Fibroblast of skin of back (primary cell): ENCODE results near the gene RAP1B.

Experiments
- DNase-seq: peaks from one replicate; pipeline ENCODE4 v3.0.0-alpha.2; 2013

RAP1B gene

DNA sequence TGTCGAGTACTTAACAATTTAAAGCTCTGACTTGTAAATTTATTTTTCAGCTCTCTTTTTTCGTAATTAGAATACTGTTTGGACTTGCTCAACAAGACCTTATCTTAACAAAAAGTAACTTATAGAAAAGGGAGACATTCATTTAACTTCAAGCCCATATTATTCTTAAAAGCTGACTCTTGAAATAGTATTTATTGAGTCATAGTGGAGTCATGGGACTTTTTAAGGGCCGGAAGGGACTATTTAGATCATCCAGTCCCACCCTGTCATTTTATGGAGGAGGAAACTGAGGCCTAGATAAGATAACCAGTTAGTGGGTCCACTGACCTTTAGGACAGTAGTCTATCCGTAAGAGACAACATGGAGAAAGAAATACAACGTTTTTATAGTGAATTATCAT, 1.5 kb downstream of the RAP1B start:
- DNase-seq: peak; percentile 45

- DNase-seq: no peak
Measured at GRCh38 chr12:68612697-68613096, 2.0 kb downstream of the RAP1B start.

- no peak for DNase-seq
Measured at GRCh38 chr12:68613209-68613904, 2.7 kb downstream of the RAP1B start.

DNA sequence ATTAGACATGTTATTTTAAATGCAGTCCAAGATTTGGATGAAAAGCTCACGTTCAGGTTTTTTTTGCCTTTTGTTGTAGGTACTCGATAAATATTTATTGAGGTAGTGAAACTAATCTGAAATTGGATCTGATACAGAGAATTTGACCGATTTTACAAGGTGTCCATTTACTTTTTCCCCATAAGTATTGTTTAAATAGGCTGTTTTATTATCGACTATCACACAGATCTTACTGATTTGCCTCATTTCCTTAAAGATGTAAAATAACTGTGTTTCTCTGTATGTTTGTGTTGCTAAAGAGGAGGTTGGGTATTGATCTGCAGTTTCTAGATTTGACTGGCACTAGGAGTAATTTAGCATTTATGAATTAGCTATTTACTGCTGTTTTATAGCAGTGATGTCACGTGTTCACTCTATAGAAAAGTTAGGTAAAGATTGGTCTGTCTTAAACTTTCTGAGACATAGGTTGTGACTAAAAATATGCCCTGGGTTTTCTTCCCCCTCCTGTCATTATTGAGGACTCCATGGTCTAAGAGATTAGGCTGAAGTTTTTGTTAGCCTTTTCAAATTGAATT, 3.5 kb downstream of the RAP1B start:
- no peak for DNase-seq

DNA sequence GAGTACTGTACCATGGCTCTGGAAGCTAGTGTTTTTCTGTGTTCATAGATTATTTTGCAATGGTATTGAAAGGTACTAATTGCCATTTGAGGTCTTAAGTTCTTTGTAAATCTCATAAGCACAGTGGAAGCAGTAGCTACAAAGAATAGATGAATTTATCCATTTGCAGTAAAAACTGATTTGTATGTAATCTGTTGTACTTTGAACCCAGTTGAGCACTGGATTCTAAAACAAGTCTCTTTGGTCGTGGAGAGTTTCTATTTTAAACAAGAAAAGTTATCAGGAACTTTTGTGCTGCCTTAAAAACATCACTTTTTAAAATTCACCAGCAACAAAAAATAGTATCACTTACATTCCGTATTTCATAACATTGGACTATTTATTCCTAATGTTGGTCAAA, 4.1 kb downstream of the RAP1B start:
- DNase-seq: no peak

DNA sequence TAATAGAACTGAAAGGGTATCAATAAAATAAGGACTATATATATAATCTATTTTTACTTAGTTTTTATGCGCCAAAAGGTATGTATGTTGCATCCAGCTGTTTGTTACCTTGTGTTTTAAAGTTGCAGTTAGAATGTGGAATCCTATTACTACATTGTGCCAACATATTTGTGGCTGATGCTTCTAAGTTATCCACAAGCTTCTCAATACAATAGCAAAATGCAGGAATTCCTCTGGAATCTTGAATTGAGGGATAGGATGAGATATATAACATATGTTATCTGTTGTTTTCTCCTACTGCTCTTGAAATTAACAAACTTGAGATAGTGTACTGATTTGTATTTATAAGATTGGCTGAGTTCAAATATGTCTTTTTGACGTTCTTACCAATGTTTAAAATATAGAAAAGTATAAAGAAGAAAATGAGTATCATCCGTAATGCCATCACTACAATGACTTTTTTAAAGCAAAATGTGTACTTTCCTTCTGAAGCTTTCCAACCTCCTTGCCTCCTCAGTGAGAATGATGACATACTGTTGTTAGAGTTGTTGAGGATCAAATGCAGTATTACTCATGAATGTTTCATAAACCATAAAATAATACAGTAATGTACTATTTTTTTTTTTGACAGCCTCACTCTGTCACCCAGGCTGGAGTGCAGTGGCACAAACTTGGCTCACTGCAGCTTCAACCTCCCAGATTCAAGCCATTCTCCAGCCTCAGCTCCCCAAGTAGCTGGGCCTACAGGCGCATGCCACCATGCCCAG, 6.6 kb downstream of the RAP1B start:
- DNase-seq: peak; percentile 85

- DNase-seq: no peak
Measured at GRCh38 chr12:68619541-68619940, 8.8 kb downstream of the RAP1B start.

GRCh38 chr12:68620519-68621471, 10.1 kb downstream of the RAP1B start:
- no peak for DNase-seq

- DNase-seq: no peak
Measured at GRCh38 chr12:68621472-68622081, 10.9 kb downstream of the RAP1B start.

DNA sequence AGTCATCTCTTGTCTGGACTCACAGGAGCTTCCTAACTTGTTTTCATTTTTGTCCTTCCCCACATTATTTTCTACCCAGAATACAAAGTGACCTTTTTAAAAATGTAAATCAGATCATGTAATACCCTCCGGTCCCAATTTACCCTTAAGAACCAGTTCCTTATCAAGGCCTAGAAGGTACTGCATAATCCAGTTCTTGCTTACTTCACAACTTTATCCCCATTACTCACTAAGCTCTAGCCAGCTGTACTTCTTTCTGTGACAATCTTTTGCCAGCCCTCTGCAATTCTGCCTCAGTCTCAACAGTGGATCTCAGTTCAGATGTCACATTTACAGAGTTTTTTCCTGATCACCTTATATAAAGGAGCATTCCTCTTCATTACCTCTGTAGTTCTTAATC, 11.6 kb downstream of the RAP1B start:
- no peak for DNase-seq

DNA sequence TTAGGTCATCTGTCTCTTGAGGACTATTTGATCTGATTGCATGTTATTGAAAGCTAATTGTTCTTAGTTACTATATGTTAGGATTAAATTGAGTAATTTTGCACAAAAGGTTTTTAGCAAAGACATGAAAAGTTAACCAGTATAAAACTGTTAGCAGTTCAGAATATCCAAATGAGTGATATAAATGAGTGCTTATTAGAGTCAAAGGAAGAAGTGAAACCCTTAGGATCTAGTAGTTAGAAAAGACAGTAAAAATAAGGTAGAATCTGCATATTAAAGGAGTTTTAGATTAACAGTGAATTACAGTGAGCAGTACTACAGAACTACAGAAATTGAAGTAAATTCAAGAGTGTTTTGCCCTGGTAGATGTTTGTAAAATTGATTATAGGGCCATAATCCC, 12.4 kb downstream of the RAP1B start:
- no peak for DNase-seq

- DNase-seq: peak; percentile 82
Measured at GRCh38 chr12:68623984-68624383, 13.3 kb downstream of the RAP1B start.

- no peak for DNase-seq
Measured at GRCh38 chr12:68624933-68625332, 14.2 kb downstream of the RAP1B start.

DNA sequence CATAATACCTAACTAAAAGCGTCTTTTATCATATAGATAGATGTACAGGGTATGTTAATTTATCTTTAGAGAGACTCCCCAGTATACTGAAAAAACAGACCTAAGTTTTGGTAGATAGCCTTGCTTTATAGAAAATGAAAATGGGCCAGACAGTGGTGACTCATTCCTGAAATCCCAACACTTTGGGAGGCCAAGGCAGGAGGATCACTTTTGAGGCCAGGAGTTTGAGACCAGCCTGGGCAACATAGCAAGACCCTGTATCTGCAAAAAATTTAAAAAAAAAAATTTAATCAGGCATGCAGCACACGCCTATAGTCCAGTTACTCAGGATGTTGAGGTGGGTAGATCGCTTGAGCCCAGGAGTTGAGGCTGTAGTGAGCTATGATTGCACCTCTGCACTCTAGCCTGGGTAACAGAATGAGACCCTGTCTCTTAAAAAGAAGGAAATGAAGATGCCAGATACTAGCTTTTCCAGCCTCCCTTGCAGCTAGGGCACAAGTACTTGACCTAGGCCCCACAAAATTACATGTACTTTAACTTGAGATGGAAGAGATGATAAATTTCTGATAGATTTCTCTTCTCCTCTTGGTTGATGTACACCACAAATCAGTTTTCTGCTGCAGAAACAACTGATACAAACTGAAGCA, 17.1 kb downstream of the RAP1B start:
- no peak for DNase-seq

- no peak for DNase-seq
Measured at GRCh38 chr12:68628698-68629097, 18.0 kb downstream of the RAP1B start.

DNA sequence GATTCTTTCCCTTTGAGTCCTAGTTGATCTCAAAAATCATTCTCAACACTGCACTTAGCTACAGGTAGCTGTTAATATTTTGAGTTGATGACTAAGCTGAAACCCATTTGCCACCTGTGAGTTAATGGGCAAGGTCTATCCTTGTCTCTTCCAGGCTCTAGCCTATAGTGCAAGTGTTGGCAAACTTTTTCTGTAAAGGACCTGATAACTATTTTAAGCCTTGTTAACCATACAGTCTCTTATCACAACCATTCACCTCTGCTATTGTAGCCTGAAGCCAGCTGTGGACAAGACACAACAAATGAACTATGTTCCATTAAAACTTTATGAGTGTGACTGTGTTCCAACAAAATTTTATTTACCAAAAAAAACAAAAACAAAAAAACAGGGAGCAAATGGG, 19.4 kb downstream of the RAP1B start:
- DNase-seq: no peak

- DNase-seq: no peak
Measured at GRCh38 chr12:68630598-68630997, 19.9 kb downstream of the RAP1B start.

DNA sequence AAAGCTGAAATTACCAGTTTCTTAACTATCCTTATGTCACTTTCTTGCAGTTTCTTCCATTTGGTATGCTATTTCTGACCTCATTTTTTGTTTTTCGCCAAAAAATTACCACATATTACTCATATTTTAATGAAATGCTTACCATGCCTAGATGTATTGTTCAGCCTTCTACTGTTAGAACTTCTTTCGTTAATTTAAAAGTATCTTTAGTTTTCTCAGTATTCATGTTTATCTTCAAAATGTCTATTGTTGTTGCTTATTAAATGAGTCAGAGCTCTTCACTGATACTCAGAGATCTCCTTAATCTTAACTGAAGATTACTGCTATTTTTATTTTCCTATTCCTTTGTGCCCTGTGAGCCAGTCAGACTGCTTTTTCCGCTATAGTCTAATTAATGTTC, 20.5 kb downstream of the RAP1B start:
- peak; percentile 54 for DNase-seq

DNA sequence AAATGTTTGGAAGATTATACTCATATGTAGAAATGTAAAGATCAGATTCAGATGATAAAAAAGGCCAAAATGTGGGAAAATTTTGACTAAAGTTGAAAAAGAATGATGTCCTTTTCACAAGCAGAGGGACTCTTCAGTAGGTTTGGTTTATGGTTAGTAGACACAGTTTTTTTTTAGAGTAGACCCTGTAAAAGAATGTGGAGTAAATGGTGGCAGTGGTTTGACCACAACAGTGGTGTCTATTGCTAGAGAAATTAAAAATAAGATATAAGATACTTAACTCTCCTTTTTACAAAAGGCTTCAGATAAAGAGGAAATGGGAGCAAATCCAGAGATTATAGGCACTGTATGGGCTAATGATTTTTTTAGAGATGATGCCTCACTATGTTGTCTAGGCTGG, 21.8 kb downstream of the RAP1B start:
- no peak for DNase-seq

DNA sequence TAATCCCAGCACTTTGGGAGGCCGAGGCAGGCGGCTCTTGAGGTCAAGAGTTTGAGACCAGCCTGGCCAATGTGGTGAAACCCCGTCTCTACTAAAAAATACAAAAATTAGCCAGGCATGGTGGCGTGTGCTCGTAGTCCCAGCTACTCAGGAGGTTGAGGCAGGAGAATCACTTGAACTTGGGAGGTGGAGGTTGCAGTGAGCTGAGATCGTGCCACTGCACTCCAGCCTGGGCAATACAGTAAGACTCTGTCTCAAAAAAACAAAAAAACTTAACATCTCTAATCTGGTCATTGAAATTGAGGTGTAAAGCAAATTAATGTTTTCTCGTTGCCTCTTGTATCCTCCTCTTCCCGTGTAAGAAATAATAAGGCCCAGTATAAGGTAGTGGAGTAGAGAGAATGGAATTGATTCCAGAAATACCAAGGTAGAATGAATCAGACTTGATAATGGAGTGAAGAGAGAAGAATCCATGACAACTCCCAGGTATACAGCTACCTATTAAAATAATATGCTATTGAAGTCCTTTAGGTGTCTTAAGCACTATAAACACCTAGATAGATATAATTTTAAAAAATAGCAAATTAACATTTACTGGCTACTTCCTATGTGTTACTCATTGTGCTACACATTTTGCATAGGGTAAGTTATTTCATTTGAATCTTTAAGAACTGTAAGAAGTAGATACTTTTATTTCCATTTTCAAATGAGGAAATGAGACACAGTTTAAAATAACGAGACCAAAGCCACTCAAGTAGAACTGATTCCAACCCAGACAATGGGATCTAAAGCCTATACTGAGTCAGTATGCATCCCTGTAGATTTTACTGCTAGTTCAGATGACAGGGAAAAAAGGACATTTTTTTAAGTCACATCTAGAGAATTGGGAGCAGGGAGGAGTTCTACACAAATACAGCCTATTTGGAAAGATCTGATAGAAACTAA, 23.2 kb downstream of the RAP1B start:
- DNase-seq: no peak

DNA sequence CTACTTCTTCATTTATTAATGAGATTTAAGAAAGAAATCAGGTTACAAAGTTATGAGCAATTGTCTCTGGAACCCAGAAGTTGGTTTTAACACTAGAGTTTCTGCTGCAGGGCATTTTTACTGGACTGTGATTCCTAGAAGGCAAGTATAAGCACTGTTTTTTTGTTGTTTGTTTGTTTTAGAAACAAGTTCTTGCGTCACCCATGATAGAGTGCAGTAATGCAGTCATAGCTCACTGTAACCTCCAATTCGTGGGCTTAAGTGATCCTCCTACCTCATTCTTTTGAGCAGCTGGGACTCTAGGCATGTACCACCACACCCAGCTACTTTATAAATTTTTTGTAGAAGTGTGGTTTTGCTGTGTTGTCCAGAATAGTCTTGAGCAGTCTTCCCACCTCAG, 25.6 kb downstream of the RAP1B start:
- DNase-seq: peak; percentile 25
